HEK293 (cell line): Measurements from ENCODE around the gene BCAR1.
"Not testable (repeated sequence)": the region's sequence is repeated elsewhere in the genome, so short reads cannot be mapped to it uniquely, and the experiment has no call there.

Experiments
- CTCF ChIA-PET: fragments of 350-600 bp; formaldehyde crosslinking; extraction: SDS; loops from one replicate; lab custom pipeline; 2021; ENCODE audit warnings: antibody characterized with exemption; lab: Yijun Ruan, JAX
- POLR2A ChIA-PET: fragments of 300-600 bp; formaldehyde crosslinking; extraction: SDS; loops from one replicate; lab custom pipeline; 2020; ENCODE audit warnings: antibody characterized with exemption, inconsistent platforms; lab: Yijun Ruan, JAX
- H3K27ac ChIP-seq: fragments of 200-500 bp; sonication (Bioruptor generic); 2 replicates; pipeline ENCODE4 v1.5.1; 2014; ENCODE audit warnings: low read depth, low read length, control low read depth, inconsistent platforms; ENCODE audit errors: extremely low read depth
- H3K36me3 ChIP-seq, 2 experiments: fragments of 200-500 bp in 1 of 2; sonication (Bioruptor generic) in 1 of 2; 1 replicate in 1 of 2; 2 replicates in 1 of 2; pipeline ENCODE4 v1.5.1; 2014 to 2017; ENCODE audit warnings: inconsistent platforms in 2 of 2, low read length in 2 of 2; ENCODE audit not compliant: control insufficient read depth in 2 of 2, insufficient read depth in 1 of 2
- H3K4me1 ChIP-seq: fragments of 200-500 bp; sonication (Bioruptor generic); 2 replicates; pipeline ENCODE4 v1.5.1; 2014; ENCODE audit warnings: mild to moderate bottlenecking, low read length, inconsistent platforms; ENCODE audit not compliant: control insufficient read depth, insufficient read depth
- H3K4me3 ChIP-seq: 2 replicates; pipeline ENCODE4 v1.5.1; 2011; ENCODE audit warnings: low read depth, mild to moderate bottlenecking, control low read depth, low read length, moderate library complexity
- H3K9me3 ChIP-seq: fragments of 200-500 bp; sonication (Bioruptor generic); 2 replicates; pipeline ENCODE4 v1.5.1; 2014; ENCODE audit warnings: low read depth, low read length, inconsistent platforms; ENCODE audit not compliant: control insufficient read depth, insufficient read depth
- GLI2 ChIP-seq: fragments of 450-650 bp; formaldehyde crosslinking; IDR thresholded peaks from 2 replicates; pipeline ENCODE4; 2017; ENCODE audit warnings: missing biosample characterization, missing genetic modification characterization, low read depth, borderline replicate concordance
- PRDM4 ChIP-seq: fragments of 450-650 bp; formaldehyde crosslinking; IDR thresholded peaks from 2 replicates; pipeline ENCODE4 v1.5.1; 2017; ENCODE audit warnings: missing biosample characterization, missing genetic modification characterization
- TSHZ1 ChIP-seq: fragments of 450-650 bp; formaldehyde crosslinking; IDR thresholded peaks from 2 replicates; pipeline ENCODE4 v1.5.1; 2016; ENCODE audit warnings: missing biosample characterization, missing genetic modification characterization, borderline replicate concordance
- ZBTB49 ChIP-seq: fragments of 450-650 bp; formaldehyde crosslinking; IDR thresholded peaks from 2 replicates; pipeline ENCODE4 v1.5.1; 2016; ENCODE audit warnings: missing biosample characterization, missing genetic modification characterization, low read depth
- ZNF449 ChIP-seq: fragments of 450-650 bp; formaldehyde crosslinking; IDR thresholded peaks from 2 replicates; pipeline ENCODE4 v1.5.1; 2017; ENCODE audit warnings: missing biosample characterization, mild to moderate bottlenecking, missing genetic modification characterization, moderate library complexity
- ZNF704 ChIP-seq: fragments of 450-650 bp; formaldehyde crosslinking; IDR thresholded peaks from 2 replicates; pipeline ENCODE4 v1.5.1; 2016; ENCODE audit warnings: missing biosample characterization, missing genetic modification characterization
- ZNF768 ChIP-seq: fragments of 450-650 bp; formaldehyde crosslinking; IDR thresholded peaks from 2 replicates; pipeline ENCODE4 v1.5.1; 2018; ENCODE audit warnings: missing biosample characterization, mild to moderate bottlenecking, missing genetic modification characterization

The BCAR1 gene

GRCh38 chr16:75241955-75242354, 9.5 kb downstream of the BCAR1 start (continued):
- TF ChIP-seq TSHZ1 (tag by site-specific recombination), result no peak
- no peak for TF ChIP-seq ZNF449 (tag by site-specific recombination)
- no peak for TF ChIP-seq ZBTB49 (tag by site-specific recombination)

- POLR2A ChIA-PET, result no interaction called here
- CTCF ChIA-PET, result no interaction called here
- Histone ChIP-seq H3K4me1 (peaks cover 6% of the 10 kb centered on the region; the same call in 1 of the 2 replicates), H3K4me3 (no peak overlapping the region), H3K9me3 (no peaks in the 10 kb centered on the region), H3K36me3 (peaks cover 0 to 55% of the 10 kb centered on the region in 2 experiments; a peak in 1 of 3 replicates), H3K27ac (no peak overlapping the region)
- TF ChIP-seq PRDM4 (no peak), GLI2 (tag by site-specific recombination) (no peak), ZNF768 (tag by site-specific recombination) (no peak), ZNF704 (tag by site-specific recombination) (no peak)
These were observed 10.0 kb downstream of the BCAR1 start for GRCh38 chr16:75241412-75241811.

- POLR2A ChIA-PET, H3K4me3 ChIP-seq, H3K27ac ChIP-seq, CTCF ChIA-PET, H3K4me1 ChIP-seq, H3K9me3 ChIP-seq: not testable (repeated sequence)
- H3K36me3 ChIP-seq, result peaks cover 0 to 63% of the 10 kb centered on the region in 2 experiments; a peak in 2 of 3 replicates
These were observed 10.8 kb downstream of the BCAR1 start for GRCh38 chr16:75240633-75241032.
